Astrocyte (in vitro differentiated cells and primary cell): ENCODE measurements around the gene TTYH1.
"Not testable (repeated sequence)": the region's sequence is repeated elsewhere in the genome, so short reads cannot be mapped to it uniquely, and the experiment has no call there.

Experiments used
- EZH2 ChIP-seq: IDR thresholded peaks from 2 replicates; pipeline ENCODE4 v1.6.1; 2012; ENCODE audit warnings: mild to moderate bottlenecking, low read length, inconsistent platforms; ENCODE audit not compliant: insufficient read depth
- TF ChIP-seq, protein P1 (sequence below): IDR thresholded peaks from 2 replicates; pipeline ENCODE4 v1.5.1; 2011; ENCODE audit warnings: low read depth, mild to moderate bottlenecking, inconsistent platforms, low read length, moderate library complexity; ENCODE audit not compliant: insufficient read depth

GRCh38 chr19:54382041-54382440 is 33.2 kb upstream of the TTYH1 start:
- TF ChIP-seq, protein P1, sequence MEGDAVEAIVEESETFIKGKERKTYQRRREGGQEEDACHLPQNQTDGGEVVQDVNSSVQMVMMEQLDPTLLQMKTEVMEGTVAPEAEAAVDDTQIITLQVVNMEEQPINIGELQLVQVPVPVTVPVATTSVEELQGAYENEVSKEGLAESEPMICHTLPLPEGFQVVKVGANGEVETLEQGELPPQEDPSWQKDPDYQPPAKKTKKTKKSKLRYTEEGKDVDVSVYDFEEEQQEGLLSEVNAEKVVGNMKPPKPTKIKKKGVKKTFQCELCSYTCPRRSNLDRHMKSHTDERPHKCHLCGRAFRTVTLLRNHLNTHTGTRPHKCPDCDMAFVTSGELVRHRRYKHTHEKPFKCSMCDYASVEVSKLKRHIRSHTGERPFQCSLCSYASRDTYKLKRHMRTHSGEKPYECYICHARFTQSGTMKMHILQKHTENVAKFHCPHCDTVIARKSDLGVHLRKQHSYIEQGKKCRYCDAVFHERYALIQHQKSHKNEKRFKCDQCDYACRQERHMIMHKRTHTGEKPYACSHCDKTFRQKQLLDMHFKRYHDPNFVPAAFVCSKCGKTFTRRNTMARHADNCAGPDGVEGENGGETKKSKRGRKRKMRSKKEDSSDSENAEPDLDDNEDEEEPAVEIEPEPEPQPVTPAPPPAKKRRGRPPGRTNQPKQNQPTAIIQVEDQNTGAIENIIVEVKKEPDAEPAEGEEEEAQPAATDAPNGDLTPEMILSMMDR: not testable (repeated sequence)
- TF ChIP-seq EZH2: not testable (repeated sequence)
